ENCODE measurements around the gene GABARAPL1. TPM values are rescaled to one million over a fixed set of nuclear protein-coding genes. Genes with fewer than 3 reads are reported as not detected.
A peak's percentile ranks its signal among the peaks of the same experiment; 100 is the strongest.

Gene GABARAPL1
- total RNA-seq, 6 donors from 2014 or later: 88.9 to 114 (median 97.9) TPM

- 82 to 95% methylated on average over 1 of the region's 1 CpG for WGBS, 2 donors
- ATAC-seq (ENCODE audit: low FRiP score in 2 of 2): no peak
Measured at GRCh38 chr12:10242539-10242938, 29.9 kb downstream of the GABARAPL1 start.

GRCh38 chr12:10243818-10244520, 31.3 kb downstream of the GABARAPL1 start:
- TF ChIP-seq POLR2AphosphoS5 (IDR thresholded peaks at IDR 0.05) (no peak), CTCF (IDR thresholded peaks at IDR 0.05) (no peak), POLR2A (IDR thresholded peaks at IDR 0.05) (no peak), EP300 (IDR thresholded peaks at IDR 0.05) (no peak)
- Histone ChIP-seq H3K4me3 (peak overlapping the region in 1 of 4 donors; percentile 16), H3K36me3 (no peaks in the 10 kb centered on the region), H3K4me1 (no peaks in the 10 kb centered on the region), H3K27me3 (no peaks in the 10 kb centered on the region), H3K27ac (no peak overlapping the region), H3K9me3 (no peaks in the 10 kb centered on the region)
- DNase-seq (no peak), ATAC-seq (ENCODE audit: low FRiP score in 2 of 2) (no peak)
- 67 to 74% methylated on average over 11 of the region's 11 CpGs for WGBS, 2 donors

More at GRCh38 chr12:10242539-10242938, 29.9 kb downstream of the GABARAPL1 start:
- DNase-seq: no peak
- Histone ChIP-seq H3K9me3 (no peaks in the 10 kb centered on the region), H3K36me3 (no peaks in the 10 kb centered on the region), H3K4me1 (peaks cover 0 to 2% (median 0%) of the 10 kb centered on the region in 4 donors), H3K27ac (no peak overlapping the region), H3K4me3 (no peak overlapping the region), H3K27me3 (no peaks in the 10 kb centered on the region)
- no peak for TF ChIP-seq EP300 (IDR thresholded peaks at IDR 0.05)
- no peak for TF ChIP-seq CTCF (IDR thresholded peaks at IDR 0.05)

GRCh38 chr12:10247436-10248058, 34.9 kb downstream of the GABARAPL1 start:
- Histone ChIP-seq H3K9me3 (no peaks in the 10 kb centered on the region), H3K36me3 (no peaks in the 10 kb centered on the region), H3K27me3 (no peaks in the 10 kb centered on the region), H3K27ac (no peak overlapping the region), H3K4me3 (no peak overlapping the region), H3K4me1 (no peaks in the 10 kb centered on the region)
- DNase-seq: no peak
- no peak for TF ChIP-seq POLR2A (IDR thresholded peaks at IDR 0.05)
- no peak for TF ChIP-seq EP300 (IDR thresholded peaks at IDR 0.05)
- TF ChIP-seq CTCF (IDR thresholded peaks at IDR 0.05): no peak
- TF ChIP-seq POLR2AphosphoS5 (IDR thresholded peaks at IDR 0.05): no peak
- 53 to 65% methylated on average over 4 to 5 of the region's 5 CpGs for WGBS, 2 donors
- no peak for ATAC-seq (ENCODE audit: low FRiP score in 2 of 2)

GRCh38 chr12:10249690-10250455, 37.2 kb downstream of the GABARAPL1 start:
- WGBS, 2 donors: 61 to 63% methylated on average over 8 of the region's 8 CpGs
- H3K27ac ChIP-seq: no peak overlapping the region
- no peaks in the 10 kb centered on the region for H3K36me3 ChIP-seq
- no peaks in the 10 kb centered on the region for H3K9me3 ChIP-seq
- H3K27me3 ChIP-seq: no peaks in the 10 kb centered on the region
- no peak overlapping the region for H3K4me3 ChIP-seq
- no peak for TF ChIP-seq EP300 (IDR thresholded peaks at IDR 0.05)
- ATAC-seq (ENCODE audit: low FRiP score in 2 of 2) (no peak), DNase-seq (no peak)
- no peaks in the 10 kb centered on the region for H3K4me1 ChIP-seq

- TF ChIP-seq POLR2AphosphoS5 (IDR thresholded peaks at IDR 0.05) (no peak), EP300 (IDR thresholded peaks at IDR 0.05) (no peak), CTCF (IDR thresholded peaks at IDR 0.05) (no peak), POLR2A (IDR thresholded peaks at IDR 0.05) (no peak)
- Histone ChIP-seq H3K27ac (no peak overlapping the region), H3K27me3 (no peaks in the 10 kb centered on the region), H3K4me3 (no peak overlapping the region), H3K36me3 (no peaks in the 10 kb centered on the region), H3K4me1 (no peaks in the 10 kb centered on the region), H3K9me3 (no peaks in the 10 kb centered on the region)
- DNase-seq (no peak), ATAC-seq (ENCODE audit: low FRiP score in 2 of 2) (no peak)
- WGBS, 2 donors: 90 to 91% methylated on average over 4 of the region's 4 CpGs
Measured at GRCh38 chr12:10251669-10252068, 39.0 kb downstream of the GABARAPL1 start.
